Measurements from ENCODE around the gene DGKI. TPM values are rescaled to one million over a fixed set of nuclear protein-coding genes. Genes with fewer than 3 reads are reported as not detected.

DGKI gene
- total RNA-seq, 1 experiment from 2014 or later = 0.79 TPM

DNA sequence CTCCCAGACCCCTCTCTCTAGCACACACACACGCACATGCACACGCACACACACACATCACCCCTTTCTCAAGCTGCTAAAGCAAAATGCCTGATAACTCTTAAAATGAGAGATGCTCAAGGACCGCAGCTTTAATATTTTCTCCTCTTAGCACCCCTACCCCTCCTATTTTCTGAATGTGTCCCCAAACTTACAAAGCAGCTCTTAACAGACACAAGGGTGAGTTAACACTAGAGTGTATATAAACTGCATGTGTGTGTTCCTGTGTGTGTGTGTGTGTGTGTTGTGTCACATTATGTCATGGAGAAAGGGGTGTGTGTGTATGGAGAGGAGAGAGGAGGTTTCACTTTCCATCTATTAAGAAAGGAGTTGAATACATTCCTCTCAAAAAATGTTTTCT, 504.5 kb downstream of the DGKI start:
- POLR2A ChIA-PET = no interaction called here
- Mint-ChIP-seq H3K4me1 (peaks cover 61% of the 10 kb centered on the region), H3K27ac (0 out of 2 replicates have a peak overlapping the region, but pooled peaks have one; percentile 13), H3K4me3 (peak overlapping the region; percentile 83), H3K27me3 (ENCODE audit: low read depth) (peaks cover 19% of the 10 kb centered on the region), H3K9me3 (peaks cover 3% of the 10 kb centered on the region), H3K36me3 (no peaks in the 10 kb centered on the region)
- no peak for ATAC-seq
- TF ChIP-seq CREM (CRISPR knock-in tag; IDR thresholded peaks at IDR 0.05) (no peak), NFYB (CRISPR knock-in tag; conservative IDR thresholded peaks at IDR 0.05; ENCODE audit: low read depth) (no peak), ZNF425 (CRISPR knock-in tag; conservative IDR thresholded peaks at IDR 0.05) (no peak), TCF7 (CRISPR knock-in tag; IDR thresholded peaks at IDR 0.05; ENCODE audit: low read depth) (no peak)
- TF ChIP-seq, protein P1, sequence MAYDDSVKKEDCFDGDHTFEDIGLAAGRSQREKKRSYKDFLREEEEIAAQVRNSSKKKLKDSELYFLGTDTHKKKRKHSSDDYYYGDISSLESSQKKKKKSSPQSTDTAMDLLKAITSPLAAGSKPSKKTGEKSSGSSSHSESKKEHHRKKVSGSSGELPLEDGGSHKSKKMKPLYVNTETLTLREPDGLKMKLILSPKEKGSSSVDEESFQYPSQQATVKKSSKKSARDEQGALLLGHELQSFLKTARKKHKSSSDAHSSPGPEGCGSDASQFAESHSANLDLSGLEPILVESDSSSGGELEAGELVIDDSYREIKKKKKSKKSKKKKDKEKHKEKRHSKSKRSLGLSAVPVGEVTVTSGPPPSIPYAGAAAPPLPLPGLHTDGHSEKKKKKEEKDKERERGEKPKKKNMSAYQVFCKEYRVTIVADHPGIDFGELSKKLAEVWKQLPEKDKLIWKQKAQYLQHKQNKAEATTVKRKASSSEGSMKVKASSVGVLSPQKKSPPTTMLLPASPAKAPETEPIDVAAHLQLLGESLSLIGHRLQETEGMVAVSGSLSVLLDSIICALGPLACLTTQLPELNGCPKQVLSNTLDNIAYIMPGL (CRISPR knock-in tag; IDR thresholded peaks at IDR 0.05) = no peak
- TF ChIP-seq, protein P2, sequence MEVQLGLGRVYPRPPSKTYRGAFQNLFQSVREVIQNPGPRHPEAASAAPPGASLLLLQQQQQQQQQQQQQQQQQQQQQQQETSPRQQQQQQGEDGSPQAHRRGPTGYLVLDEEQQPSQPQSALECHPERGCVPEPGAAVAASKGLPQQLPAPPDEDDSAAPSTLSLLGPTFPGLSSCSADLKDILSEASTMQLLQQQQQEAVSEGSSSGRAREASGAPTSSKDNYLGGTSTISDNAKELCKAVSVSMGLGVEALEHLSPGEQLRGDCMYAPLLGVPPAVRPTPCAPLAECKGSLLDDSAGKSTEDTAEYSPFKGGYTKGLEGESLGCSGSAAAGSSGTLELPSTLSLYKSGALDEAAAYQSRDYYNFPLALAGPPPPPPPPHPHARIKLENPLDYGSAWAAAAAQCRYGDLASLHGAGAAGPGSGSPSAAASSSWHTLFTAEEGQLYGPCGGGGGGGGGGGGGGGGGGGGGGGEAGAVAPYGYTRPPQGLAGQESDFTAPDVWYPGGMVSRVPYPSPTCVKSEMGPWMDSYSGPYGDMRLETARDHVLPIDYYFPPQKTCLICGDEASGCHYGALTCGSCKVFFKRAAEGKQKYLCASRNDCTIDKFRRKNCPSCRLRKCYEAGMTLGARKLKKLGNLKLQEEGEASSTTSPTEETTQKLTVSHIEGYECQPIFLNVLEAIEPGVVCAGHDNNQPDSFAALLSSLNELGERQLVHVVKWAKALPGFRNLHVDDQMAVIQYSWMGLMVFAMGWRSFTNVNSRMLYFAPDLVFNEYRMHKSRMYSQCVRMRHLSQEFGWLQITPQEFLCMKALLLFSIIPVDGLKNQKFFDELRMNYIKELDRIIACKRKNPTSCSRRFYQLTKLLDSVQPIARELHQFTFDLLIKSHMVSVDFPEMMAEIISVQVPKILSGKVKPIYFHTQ (CRISPR knock-in tag; IDR thresholded peaks at IDR 0.05) = no peak
- no peak for DNase-seq (ENCODE audit: low spot score)
- CTCF ChIA-PET = interaction anchor here (1.1 to 3.7 kb wide), 4 partner anchors 113 to 249 kb away, joined by 3 to 27 read pairs (median 6); no protein-coding TSS in a partner anchor

DNA sequence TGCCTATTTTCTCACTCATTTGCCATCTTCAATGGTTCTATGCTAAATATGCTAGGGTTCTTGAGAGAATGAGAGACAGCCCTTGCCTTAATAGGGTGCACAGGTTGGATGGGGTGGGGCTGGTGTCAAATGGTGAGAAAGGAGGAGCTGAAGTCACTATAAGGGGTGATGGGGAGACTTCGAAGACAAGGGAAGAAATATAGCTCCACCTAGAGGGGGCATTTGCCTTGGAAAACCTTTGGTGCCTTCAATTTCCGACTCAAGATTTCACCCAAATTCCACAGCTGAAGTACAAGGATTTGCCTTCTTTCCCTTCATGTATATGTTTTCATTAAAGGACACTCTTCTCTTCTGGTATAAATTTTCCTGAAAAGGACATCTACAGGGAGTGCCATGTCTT, 508.9 kb downstream of the DGKI start:
- H3K9me3 Mint-ChIP-seq = peaks cover 3% of the 10 kb centered on the region; the same call in 1 of the 2 replicates
- no peaks in the 10 kb centered on the region; the same call in 1 of the 2 replicates for H3K27me3 Mint-ChIP-seq (ENCODE audit: low read depth)
- no peak overlapping the region for H3K27ac Mint-ChIP-seq
- peaks cover 28% of the 10 kb centered on the region for H3K4me1 Mint-ChIP-seq
- POLR2A ChIA-PET = interaction anchor here (0.7 to 0.8 kb wide), 2 partner anchors 10 to 124 kb away, joined by 3 to 4 read pairs; no protein-coding TSS in a partner anchor
- CTCF ChIA-PET = interaction anchor here (0.6 to 3.0 kb wide), 24 partner anchors 9 to 1537 kb away, joined by 3 to 40 read pairs (median 4); no protein-coding TSS in a partner anchor
- ATAC-seq (peak; percentile 91), DNase-seq (ENCODE audit: low spot score) (peak; percentile 24)
- H3K36me3 Mint-ChIP-seq = no peaks in the 10 kb centered on the region
- TF ChIP-seq CTCF (IDR thresholded peaks at IDR 0.05) = peak; percentile 31; the same call in 1 of the 2 replicates
- TF ChIP-seq, protein P3, sequence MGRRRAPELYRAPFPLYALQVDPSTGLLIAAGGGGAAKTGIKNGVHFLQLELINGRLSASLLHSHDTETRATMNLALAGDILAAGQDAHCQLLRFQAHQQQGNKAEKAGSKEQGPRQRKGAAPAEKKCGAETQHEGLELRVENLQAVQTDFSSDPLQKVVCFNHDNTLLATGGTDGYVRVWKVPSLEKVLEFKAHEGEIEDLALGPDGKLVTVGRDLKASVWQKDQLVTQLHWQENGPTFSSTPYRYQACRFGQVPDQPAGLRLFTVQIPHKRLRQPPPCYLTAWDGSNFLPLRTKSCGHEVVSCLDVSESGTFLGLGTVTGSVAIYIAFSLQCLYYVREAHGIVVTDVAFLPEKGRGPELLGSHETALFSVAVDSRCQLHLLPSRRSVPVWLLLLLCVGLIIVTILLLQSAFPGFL (CRISPR knock-in tag; IDR thresholded peaks at IDR 0.05; ENCODE audit: borderline replicate concordance) = no peak
- no peak for TF ChIP-seq FOXP4 (CRISPR knock-in tag; IDR thresholded peaks at IDR 0.05)
- no peak for TF ChIP-seq TCF7 (CRISPR knock-in tag; IDR thresholded peaks at IDR 0.05; ENCODE audit: low read depth)
- no peak for TF ChIP-seq ZNF121 (CRISPR knock-in tag; IDR thresholded peaks at IDR 0.05)
- TF ChIP-seq ZNF425 (CRISPR knock-in tag; conservative IDR thresholded peaks at IDR 0.05) = no peak
- TF ChIP-seq USF1 (CRISPR knock-in tag; IDR thresholded peaks at IDR 0.05) = no peak
- TF ChIP-seq, protein P4, sequence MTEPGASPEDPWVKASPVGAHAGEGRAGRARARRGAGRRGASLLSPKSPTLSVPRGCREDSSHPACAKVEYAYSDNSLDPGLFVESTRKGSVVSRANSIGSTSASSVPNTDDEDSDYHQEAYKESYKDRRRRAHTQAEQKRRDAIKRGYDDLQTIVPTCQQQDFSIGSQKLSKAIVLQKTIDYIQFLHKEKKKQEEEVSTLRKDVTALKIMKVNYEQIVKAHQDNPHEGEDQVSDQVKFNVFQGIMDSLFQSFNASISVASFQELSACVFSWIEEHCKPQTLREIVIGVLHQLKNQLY (CRISPR knock-in tag; IDR thresholded peaks at IDR 0.05) = no peak
- no peak overlapping the region for H3K4me3 Mint-ChIP-seq
